ENCODE results near the gene PLAC9.
"Not testable (repeated sequence)": the region's sequence is repeated elsewhere in the genome, so short reads cannot be mapped to it uniquely, and the experiment has no call there.

Gene PLAC9

DNA sequence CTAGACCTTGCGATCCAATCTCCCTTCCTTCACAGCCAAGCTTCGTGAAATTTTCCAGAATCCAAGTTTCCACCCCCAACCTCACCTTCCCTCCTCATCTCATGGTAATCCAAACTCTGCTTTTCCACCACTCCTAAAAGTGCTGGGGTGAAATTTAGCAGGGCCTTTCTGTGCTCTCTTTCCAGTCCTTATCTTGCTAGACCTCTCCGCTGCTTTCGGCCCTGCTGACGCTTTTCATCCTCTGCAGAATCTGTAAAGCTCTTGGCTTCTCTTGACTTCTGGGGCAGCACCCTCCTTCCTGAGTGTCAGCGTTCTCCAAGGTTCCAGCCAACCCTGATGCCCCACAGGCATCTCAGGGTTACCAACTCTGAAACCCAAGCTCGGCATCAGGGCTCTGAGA, 7.7 kb downstream of the PLAC9 start:
- DNase-seq: no peak

- no peak for DNase-seq
These were observed 9.3 kb downstream of the PLAC9 start for GRCh38 chr10:80141696-80142460.

- no peak for DNase-seq
These were observed 11.7 kb downstream of the PLAC9 start for GRCh38 chr10:80144067-80144695.

DNA sequence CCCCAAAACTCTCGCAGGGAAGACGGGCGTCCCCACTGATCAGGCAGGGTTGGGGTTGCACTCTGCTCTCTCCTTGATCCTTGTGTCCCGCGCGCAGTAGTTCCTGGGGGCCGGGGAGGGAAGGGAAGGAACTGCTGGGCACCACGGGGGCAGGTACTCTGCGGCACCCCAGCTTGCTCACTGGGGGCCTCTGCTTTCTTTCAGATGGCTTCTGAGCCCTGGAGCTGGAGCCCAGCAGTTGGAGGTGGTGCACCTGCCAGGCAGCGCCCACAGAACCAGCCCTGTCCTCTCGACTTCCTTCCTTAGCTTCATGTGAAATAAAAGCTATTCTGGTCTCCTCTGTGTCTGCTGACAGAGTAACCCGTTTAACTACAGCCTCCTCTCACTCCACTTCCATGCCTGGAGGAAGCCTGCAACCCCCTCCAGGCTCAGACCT, 12.2 kb downstream of the PLAC9 start:
- no peak for DNase-seq

GRCh38 chr10:80145406-80146308, 13.1 kb downstream of the PLAC9 start:
- not testable (repeated sequence) for DNase-seq

DNA sequence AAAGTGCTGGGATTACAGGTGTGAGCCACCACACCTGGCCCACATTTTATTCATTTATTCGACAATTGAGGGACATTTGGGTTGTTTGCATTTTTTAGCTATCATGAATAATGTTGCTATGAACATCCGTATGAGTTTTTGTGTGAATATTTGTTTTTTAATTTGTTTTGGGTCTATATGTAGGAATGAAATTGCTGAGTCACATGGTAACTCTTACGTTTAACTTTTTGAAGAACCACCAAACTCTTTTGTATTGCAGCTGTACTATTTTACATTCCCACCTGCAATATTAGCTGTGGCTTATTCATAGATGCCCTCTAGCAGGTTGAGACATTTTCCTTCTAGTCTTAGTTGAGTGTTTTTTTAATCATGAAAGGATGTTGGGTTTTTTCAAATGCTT, 14.4 kb downstream of the PLAC9 start:
- no peak for DNase-seq

DNA sequence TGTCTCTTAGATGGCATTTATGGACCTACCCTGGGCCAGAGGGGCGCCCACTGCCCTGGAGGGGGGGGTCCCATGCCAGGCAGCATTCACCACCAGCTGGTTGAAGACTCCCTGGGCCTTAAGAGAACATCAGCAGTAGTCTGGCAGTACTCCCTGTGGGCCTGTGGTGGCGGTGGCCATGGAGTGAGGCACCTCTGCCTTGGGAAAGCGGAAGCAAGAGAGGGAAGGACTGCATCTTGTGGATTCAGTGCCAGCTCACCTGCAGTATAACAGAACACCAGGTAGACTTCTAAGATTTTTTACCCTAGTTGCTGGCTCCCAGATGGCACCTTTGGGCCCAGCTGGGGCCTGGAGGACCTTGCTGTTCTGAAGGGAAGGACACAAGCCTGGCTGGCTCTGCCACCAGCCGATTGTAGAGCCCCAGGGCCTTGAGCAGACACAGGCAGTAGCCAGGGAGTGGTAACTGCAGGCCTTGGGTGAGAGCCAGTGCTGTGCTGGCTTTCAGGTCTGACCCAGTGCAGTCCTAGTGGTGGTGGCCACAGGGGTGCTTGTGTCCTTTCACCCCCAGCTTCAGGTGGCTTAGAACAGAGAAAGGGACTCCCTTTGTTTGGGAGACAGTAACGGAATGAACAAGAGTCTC, 15.8 kb downstream of the PLAC9 start:
- no peak for DNase-seq

DNA sequence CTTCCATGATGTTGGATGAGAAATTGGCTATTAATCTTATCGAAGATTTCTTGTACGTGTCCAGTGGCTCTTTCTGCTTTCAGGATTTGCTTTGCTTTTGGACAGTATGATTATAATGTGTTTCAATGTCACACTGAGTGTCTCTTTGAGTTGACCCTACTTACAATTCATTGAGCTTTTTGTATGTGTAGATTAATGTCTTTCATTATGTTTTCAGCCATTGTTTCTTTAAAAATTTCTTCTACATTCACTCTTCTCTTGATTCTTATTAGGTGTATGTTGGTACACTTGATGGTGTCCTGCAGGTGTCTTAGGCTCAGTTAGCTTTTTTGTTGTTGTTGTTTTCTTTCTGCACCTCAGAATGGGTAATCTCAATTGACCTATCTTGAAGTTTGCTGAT, 16.6 kb downstream of the PLAC9 start:
- DNase-seq: no peak

- no peak for DNase-seq
These were observed 17.6 kb downstream of the PLAC9 start for GRCh38 chr10:80150172-80150571.

DNA sequence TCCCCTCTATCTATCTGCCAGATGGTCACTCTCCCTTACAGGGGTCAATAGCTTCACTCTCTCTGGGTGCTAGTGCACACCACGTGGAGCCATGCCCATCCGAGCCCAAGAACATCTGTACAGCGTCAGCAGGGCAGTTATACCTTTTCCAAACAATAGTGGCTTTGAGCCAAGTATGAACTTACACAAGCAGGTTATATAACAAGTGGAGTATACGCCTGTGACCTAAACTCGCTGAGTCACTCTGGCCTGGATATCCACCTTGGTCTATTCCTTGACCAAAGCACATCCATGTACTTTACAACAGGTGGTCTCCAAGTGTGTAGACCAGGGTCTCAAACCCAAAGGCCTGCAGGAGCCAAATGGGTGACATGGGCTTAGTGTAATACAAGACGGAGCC, 20.3 kb downstream of the PLAC9 start:
- DNase-seq: no peak

DNA sequence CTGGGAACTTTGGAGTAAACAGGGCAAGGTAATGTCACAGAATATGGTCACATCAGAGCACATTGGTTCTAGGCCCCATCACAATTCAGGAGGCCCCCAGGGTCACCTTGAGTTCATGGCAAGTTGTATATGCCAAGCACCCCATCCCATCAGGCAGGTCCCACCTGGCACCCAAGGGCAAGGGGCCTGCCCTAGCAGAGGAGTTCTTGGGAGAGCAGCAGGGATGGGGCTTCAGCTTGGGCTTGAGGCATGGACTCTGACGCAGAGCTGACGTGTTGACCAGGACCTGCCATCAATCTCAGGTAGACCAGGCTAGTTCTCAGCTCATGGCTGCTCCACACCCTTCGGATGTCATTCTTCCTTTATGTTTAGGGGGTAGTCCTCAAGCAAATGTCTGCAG, 20.9 kb downstream of the PLAC9 start:
- no peak for DNase-seq

DNA sequence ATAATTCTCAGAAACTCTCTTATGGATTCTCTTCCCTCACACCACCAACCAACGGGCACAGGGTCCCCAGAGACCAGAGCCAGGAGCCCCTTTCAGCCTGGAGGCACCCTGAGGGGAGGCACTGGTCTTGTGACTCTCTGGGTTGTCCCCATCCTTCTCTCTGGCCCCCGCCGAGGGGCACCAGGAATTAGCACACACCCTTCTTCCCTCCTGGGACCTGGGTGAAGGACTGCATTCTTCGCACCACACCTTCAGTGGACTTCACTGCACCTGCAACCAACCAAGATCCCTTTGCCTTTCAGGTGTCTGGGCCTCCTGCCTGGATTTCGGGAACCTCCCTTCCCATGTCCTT, 22.1 kb downstream of the PLAC9 start:
- no peak for DNase-seq

- DNase-seq: no peak
These were observed 22.6 kb downstream of the PLAC9 start for GRCh38 chr10:80154978-80155695.

- no peak for DNase-seq
These were observed 23.2 kb downstream of the PLAC9 start for GRCh38 chr10:80155696-80156215.

DNA sequence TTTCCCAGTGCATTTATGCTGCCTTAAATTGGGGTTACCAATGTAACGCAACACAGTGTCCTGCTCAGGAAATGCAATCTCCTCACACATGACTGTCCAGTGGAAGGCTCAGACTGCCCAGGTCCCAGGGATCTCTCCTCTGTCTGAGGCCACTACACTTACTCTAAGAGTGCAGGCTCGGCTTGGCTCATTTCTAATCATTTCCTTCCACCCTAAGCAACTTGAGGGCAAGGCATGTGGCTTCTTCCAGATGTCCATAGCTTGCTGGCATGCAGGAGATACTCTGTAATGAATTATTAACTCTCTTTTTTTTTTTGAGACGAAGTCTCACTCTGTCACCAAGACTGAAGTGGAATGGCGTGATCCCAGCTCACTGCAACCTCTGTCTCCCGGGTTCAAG, 23.7 kb downstream of the PLAC9 start:
- no peak for DNase-seq

DNA sequence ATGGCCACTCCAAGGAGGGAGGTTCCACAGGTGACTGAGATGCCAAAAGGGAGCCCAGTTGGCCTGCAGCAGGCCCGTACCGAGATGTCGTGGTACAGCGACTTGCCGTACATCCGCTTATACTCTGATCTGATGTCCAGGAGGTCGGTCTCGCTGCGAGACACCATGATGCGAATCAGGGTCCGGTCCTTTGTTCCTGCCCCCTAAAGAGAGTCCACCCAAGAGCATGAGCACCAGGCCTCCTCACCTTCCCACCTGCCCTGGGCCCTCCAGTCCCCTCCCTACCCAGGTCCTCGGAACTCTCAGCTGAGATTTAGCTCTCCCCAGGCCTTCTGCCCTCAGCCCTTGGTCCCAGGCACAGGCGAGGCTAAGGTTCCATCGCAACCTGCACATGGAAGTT, 25.0 kb downstream of the PLAC9 start:
- DNase-seq: no peak

GRCh38 chr10:80158126-80158525, 25.6 kb downstream of the PLAC9 start:
- DNase-seq: no peak

DNA sequence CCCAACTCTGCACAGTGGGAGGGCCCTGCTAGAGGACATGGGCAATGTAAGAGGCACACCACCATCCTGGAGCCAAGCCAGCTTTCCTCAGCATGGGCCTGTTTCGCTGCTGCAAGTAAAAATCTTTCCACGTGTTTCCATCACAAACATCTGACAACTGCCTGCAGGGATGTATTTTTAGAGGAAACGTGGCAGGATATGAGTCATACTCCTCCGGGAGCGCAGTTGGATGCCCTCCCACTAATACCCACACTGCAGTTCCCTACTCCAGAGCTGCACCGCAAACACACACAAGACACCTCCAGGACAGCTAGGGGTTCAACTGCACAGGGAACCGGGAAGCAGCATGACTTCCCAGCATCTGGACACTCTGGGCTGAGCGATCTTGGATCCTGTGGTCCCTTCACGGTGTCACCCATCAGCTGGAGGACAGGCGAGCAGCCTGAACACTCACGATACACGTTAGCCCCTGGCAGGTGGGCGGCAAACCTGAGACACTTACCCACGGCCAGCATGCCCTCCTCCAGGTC, 26.1 kb downstream of the PLAC9 start:
- no peak for DNase-seq

DNA sequence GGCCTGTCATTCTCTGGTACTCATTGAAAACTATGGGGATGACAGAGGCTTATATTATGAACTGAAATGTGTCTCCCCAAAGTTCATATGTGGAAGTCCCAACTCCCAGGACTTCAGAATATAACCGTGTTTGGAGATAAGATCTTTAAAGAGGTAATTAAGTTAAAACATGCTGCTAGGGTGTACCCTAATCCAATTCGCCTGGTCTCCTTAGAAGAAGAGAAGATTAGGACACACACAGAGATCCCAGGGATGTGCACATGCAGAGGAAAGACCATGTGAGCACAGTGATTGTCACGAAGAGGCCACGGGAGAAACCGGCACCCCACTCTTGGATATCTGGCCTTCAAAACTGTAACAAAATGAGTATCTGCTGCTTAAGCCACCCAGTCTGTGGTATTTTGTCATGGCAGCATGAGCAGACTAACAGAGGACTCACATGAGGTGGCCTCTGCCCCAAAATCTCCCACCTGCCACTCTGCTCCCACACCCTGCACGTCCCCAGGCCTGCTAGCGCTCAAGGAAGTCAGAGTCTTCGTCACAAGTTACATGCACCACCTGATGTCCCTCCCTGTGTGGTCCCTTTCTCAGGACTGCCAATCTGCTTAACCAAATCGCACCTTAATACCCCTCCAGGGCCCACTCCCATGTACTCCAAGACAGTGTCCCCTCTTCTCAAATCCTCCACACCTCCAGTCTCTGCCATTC, 26.8 kb downstream of the PLAC9 start:
- DNase-seq: no peak

GRCh38 chr10:80160361-80161320, 28.1 kb downstream of the PLAC9 start:
- no peak for DNase-seq

Measured in NCI-H2227 treated with DMSO at 0.1 percent for 48 hours (cell line).